ENCODE measurements around the gene TMEM94.

DNA sequence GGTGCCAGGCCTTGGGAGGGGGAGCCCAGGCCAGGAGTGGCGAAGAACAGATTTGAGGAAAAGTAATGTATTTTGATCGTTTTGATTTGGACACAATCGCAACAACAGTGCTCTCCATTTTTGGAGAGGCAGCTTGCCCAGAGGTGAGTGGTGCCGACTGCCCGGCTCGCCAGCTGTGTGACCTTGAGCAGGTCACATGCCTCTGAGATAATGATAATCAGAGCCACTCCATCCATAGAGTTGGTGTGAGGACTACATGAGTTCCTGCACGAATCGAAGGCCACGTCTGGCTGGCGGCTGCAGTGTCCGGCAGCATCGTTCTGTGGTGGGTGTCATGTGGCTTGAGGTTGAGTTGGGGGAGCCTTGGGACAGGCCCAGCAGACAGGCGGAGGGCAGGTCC lies 89.7 kb downstream of the TMEM94 start:
- TF ChIP-seq EP300 (IDR thresholded peaks at IDR 0.05) (no peak), CTCF (IDR thresholded peaks at IDR 0.05) (no peak), POLR2A (IDR thresholded peaks at IDR 0.05) (no peak)
